Measurements from ENCODE around the gene SLC34A2. TPM values are rescaled to one million over a fixed set of nuclear protein-coding genes. Genes with fewer than 3 reads are reported as not detected.

Gene SLC34A2
- polyA plus RNA-seq, 1 experiment, result not detected

DNA sequence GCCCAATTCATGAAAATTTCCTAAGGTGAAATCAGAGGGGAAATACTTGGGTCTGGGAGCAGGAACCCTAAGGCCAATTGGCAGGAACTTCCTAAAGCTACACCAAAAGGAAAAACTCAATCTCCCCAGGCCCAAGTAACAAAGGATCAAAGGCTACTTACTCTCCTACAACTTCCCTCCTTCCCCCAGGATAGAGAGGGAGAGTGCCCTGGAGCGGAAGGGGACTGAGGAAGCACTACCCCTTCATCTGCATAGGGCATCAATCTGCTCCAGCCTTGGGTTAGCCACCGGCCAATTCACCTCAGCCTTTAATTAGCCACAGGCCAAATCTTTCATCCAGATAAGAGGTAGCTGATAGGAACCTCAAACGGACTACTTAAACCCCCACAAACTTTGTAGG is 55.0 kb downstream of the SLC34A2 start:
- DNase-seq (ENCODE audit: low read depth, low spot score), result no peak
- Histone ChIP-seq H3K9me3 (ENCODE audit: control insufficient read depth, insufficient read depth, low read length) (no peaks in the 10 kb centered on the region), H3K27ac (ENCODE audit: low read depth, low read length) (no peak overlapping the region), H3K4me3 (ENCODE audit: low read depth, low read length) (no peak overlapping the region), H3K27me3 (ENCODE audit: control insufficient read depth, insufficient read depth, low read length) (peaks cover 2% of the 10 kb centered on the region)
- CTCF ChIA-PET, result no interaction called here
- POLR2A ChIA-PET, result no interaction called here
- TF ChIP-seq CTCF (IDR thresholded peaks at IDR 0.05; ENCODE audit: low read depth, low read length), result no peak

GRCh38 chr4:25712611-25713010 is 57.0 kb downstream of the SLC34A2 start:
- ChIA-PET POLR2A (no interaction called here), CTCF (no interaction called here)
- DNase-seq (ENCODE audit: low read depth, low spot score), result no peak
- no peak overlapping the region for H3K27ac ChIP-seq (ENCODE audit: low read depth, low read length)
- H3K4me3 ChIP-seq (ENCODE audit: low read depth, low read length), result no peak overlapping the region
- no peaks in the 10 kb centered on the region for H3K9me3 ChIP-seq (ENCODE audit: control insufficient read depth, insufficient read depth, low read length)
- TF ChIP-seq CTCF (IDR thresholded peaks at IDR 0.05; ENCODE audit: low read depth, low read length), result no peak
- H3K27me3 ChIP-seq (ENCODE audit: control insufficient read depth, insufficient read depth, low read length), result peaks cover 2% of the 10 kb centered on the region

- H3K27ac ChIP-seq (ENCODE audit: low read depth, low read length), result no peak overlapping the region
- TF ChIP-seq CTCF (IDR thresholded peaks at IDR 0.05; ENCODE audit: low read depth, low read length), result no peak
- DNase-seq (ENCODE audit: low read depth, low spot score), result no peak
- no peak overlapping the region for H3K4me3 ChIP-seq (ENCODE audit: low read depth, low read length)
- CTCF ChIA-PET, result interaction anchor here (1.0 kb wide), 1 partner anchor 54 kb away, joined by 3 read pairs; no protein-coding TSS in a partner anchor
- H3K27me3 ChIP-seq (ENCODE audit: control insufficient read depth, insufficient read depth, low read length), result peaks cover 2% of the 10 kb centered on the region
- POLR2A ChIA-PET, result no interaction called here
- no peaks in the 10 kb centered on the region for H3K9me3 ChIP-seq (ENCODE audit: control insufficient read depth, insufficient read depth, low read length)
Observed at GRCh38 chr4:25713812-25714211, 58.2 kb downstream of the SLC34A2 start.

GRCh38 chr4:25722964-25723363 is 67.3 kb downstream of the SLC34A2 start:
- ChIA-PET POLR2A (no interaction called here), CTCF (no interaction called here)
- no peak for DNase-seq (ENCODE audit: low read depth, low spot score)
- Histone ChIP-seq H3K4me3 (ENCODE audit: low read depth, low read length) (no peak overlapping the region), H3K27me3 (ENCODE audit: control insufficient read depth, insufficient read depth, low read length) (peaks cover 6% of the 10 kb centered on the region), H3K27ac (ENCODE audit: low read depth, low read length) (no peak overlapping the region), H3K9me3 (ENCODE audit: control insufficient read depth, insufficient read depth, low read length) (no peaks in the 10 kb centered on the region)
- TF ChIP-seq CTCF (IDR thresholded peaks at IDR 0.05; ENCODE audit: low read depth, low read length), result no peak

GRCh38 chr4:25723409-25723808 is 67.8 kb downstream of the SLC34A2 start:
- H3K27me3 ChIP-seq (ENCODE audit: control insufficient read depth, insufficient read depth, low read length), result peaks cover 6% of the 10 kb centered on the region
- no peak overlapping the region for H3K27ac ChIP-seq (ENCODE audit: low read depth, low read length)
- DNase-seq (ENCODE audit: low read depth, low spot score), result peak; percentile 13
- H3K9me3 ChIP-seq (ENCODE audit: control insufficient read depth, insufficient read depth, low read length), result no peaks in the 10 kb centered on the region
- CTCF ChIA-PET, result no interaction called here
- POLR2A ChIA-PET, result no interaction called here
- no peak overlapping the region for H3K4me3 ChIP-seq (ENCODE audit: low read depth, low read length)
- TF ChIP-seq CTCF (IDR thresholded peaks at IDR 0.05; ENCODE audit: low read depth, low read length), result no peak

Measured in AG04450 (cell line).